HCT116 (cell line): ENCODE results near the gene KCNJ18.
"Not testable (repeated sequence)": the region's sequence is repeated elsewhere in the genome, so short reads cannot be mapped to it uniquely, and the experiment has no call there.

Experiments
- CTCF ChIP-seq, 3 experiments: fragments of 200-600 bp in 1 of 3; sonication (generic) in 1 of 3; IDR thresholded peaks in 2 of 3; conservative IDR thresholded peaks in 1 of 3; 2 replicates each; pipeline ENCODE4 v1.5.1; 2012 to 2017; ENCODE audit warnings: low read depth in 2 of 3, low read length in 2 of 3, antibody characterized with exemption in 1 of 3, borderline replicate concordance in 1 of 3, control low read depth in 1 of 3, mild to moderate bottlenecking in 1 of 3, mixed read lengths in 1 of 3, mixed run types in 1 of 3, moderate library complexity in 1 of 3; ENCODE audit not compliant: insufficient read depth in 1 of 3
- EZH2 ChIP-seq: fragments of 200-600 bp; sonication (generic); IDR thresholded peaks from 2 replicates; pipeline ENCODE4 v1.6.1; 2017; ENCODE audit warnings: antibody characterized with exemption, mixed run types
- EZH2phosphoT487 ChIP-seq: fragments of 200-600 bp; IDR thresholded peaks from 2 replicates; pipeline ENCODE4 v1.6.1; 2018; ENCODE audit warnings: antibody characterized with exemption, borderline replicate concordance
- MAX ChIP-seq: IDR thresholded peaks from 2 replicates; pipeline ENCODE4 v1.6.1; 2012
- POLR2A ChIP-seq: IDR thresholded peaks from 2 replicates; pipeline ENCODE4 v1.7.0; 2011; ENCODE audit warnings: borderline replicate concordance; ENCODE audit not compliant: insufficient read depth, insufficient read length; ENCODE audit errors: extremely low read depth
- POLR2AphosphoS5 ChIP-seq: IDR thresholded peaks from 2 replicates; pipeline ENCODE4 v1.6.1; 2011; ENCODE audit warnings: mild to moderate bottlenecking, low read depth, low read length, moderate library complexity
- RAD21 ChIP-seq: IDR thresholded peaks from 2 replicates; pipeline ENCODE4 v1.6.1; 2012; ENCODE audit warnings: low read depth, mild to moderate bottlenecking
- SRF ChIP-seq: IDR thresholded peaks from 2 replicates; pipeline ENCODE4 v1.6.1; 2012; ENCODE audit warnings: low read depth
- YY1 ChIP-seq: IDR thresholded peaks from 2 replicates; pipeline ENCODE4 v1.6.1; 2011; ENCODE audit warnings: low read length, low read depth, moderate library complexity, mild to moderate bottlenecking; ENCODE audit not compliant: insufficient replicate concordance; ENCODE audit errors: extremely low read depth
- ZBTB33 ChIP-seq: IDR thresholded peaks from 2 replicates; pipeline ENCODE4 v1.6.1; 2011; ENCODE audit warnings: mild to moderate bottlenecking, low read length, moderate library complexity; ENCODE audit not compliant: insufficient replicate concordance; ENCODE audit errors: extremely low read depth
- ZNF274 ChIP-seq: fragments of 200-500 bp; sonication (Bioruptor generic); IDR thresholded peaks from 2 replicates; pipeline ENCODE4 v1.6.1; 2014; ENCODE audit warnings: mild to moderate bottlenecking, low read depth, low read length, inconsistent platforms

- not testable (repeated sequence) for TF ChIP-seq MAX; CTCF (IDR thresholded peaks at IDR 0.05 in 2 of 3, conservative IDR thresholded peaks at IDR 0.05 in 1 of 3; ENCODE audit: borderline replicate concordance in 1 of 3, insufficient read depth in 1 of 3, low read depth in 2 of 3, low read length in 2 of 3); POLR2AphosphoS5; ZBTB33; RAD21; EZH2; POLR2A; EZH2phosphoT487; SRF; YY1; ZNF274
Measured at GRCh38 chr17:21739485-21739884, 47.2 kb downstream of the KCNJ18 start.
